DOHH2 (cell line): ENCODE data around the gene B3GLCT.

Experiments used
- CTCF ChIP-seq: fragments of 200-600 bp; sonication (generic); IDR thresholded peaks from one replicate; pipeline ENCODE4 v1.5.1; 2014; ENCODE audit warnings: antibody characterized with exemption, mild to moderate bottlenecking, low read depth, low read length; ENCODE audit not compliant: poor library complexity, severe bottlenecking
- EZH2phosphoT487 ChIP-seq: fragments of 200-600 bp; sonication (generic); IDR thresholded peaks from 2 replicates; pipeline ENCODE4 v1.6.1; 2017; ENCODE audit warnings: borderline replicate concordance, mild to moderate bottlenecking, antibody characterized with exemption, low read length, moderate library complexity, mixed read lengths

DNA sequence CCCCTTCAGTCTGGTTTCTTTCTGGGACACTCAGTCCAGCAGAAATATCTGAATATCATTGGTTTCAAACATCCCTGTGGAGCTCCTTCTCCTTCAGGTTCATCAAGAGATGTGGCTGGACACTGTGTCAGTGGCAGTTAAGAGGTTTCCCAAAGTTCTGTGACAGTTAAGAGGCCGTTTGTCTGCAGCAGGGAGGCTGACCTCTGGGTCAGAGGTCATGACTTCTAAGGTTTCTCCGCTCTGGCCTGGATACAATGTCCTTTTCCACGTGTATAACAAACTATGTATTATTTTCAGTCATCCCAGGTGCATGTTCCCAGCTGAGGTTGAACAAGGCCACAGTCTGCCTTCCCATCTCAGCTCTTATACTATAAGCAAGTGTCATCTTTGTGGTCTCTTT is 174.9 kb downstream of the B3GLCT start:
- no peak for TF ChIP-seq CTCF
- TF ChIP-seq EZH2phosphoT487: no peak
